ENCODE results near the gene ZC3HAV1. TPM values are rescaled to one million over a fixed set of nuclear protein-coding genes. Genes with fewer than 3 reads are reported as not detected.
"Not testable (repeated sequence)": the region's sequence is repeated elsewhere in the genome, so short reads cannot be mapped to it uniquely, and the experiment has no call there.

ZC3HAV1 gene
- total RNA-seq = 8.0 TPM
- long read RNA-seq = 0 reads

- intact Hi-C loops (cut with DNase I) = no loop called here
- peak; percentile 96 for ATAC-seq
Measured at GRCh38 chr7:139109188-139109982, at the start of gene ZC3HAV1. Gene ZC3HAV1, minus strand, starts transcription at chr7:139109720. Its CDS starts 389 bp downstream, at chr7:139109331.

GRCh38 chr7:139153832-139154231 lies 44.3 kb upstream of the ZC3HAV1 start:
- no peak for ATAC-seq
- intact Hi-C loops (cut with DNase I) = no loop called here
- no peak for DNase-seq (ENCODE audit: missing footprints)

More at GRCh38 chr7:139109188-139109982, at the start of gene ZC3HAV1:
- peak; percentile 95 for DNase-seq (ENCODE audit: missing footprints)

GRCh38 chr7:139152149-139152548 lies 42.6 kb upstream of the ZC3HAV1 start:
- ATAC-seq = no peak
- no peak for DNase-seq (ENCODE audit: missing footprints)
- intact Hi-C loops (cut with DNase I) = no loop called here

- ATAC-seq = no peak
- intact Hi-C loops (cut with DNase I) = no loop called here
- DNase-seq (ENCODE audit: missing footprints) = no peak
Measured at GRCh38 chr7:139139150-139139549, 29.6 kb upstream of the ZC3HAV1 start.

- intact Hi-C loops (cut with DNase I) = no loop called here
- peak; percentile 96 for DNase-seq (ENCODE audit: missing footprints)
- ATAC-seq = peak; percentile 98
Measured at GRCh38 chr7:139133335-139134139, 24.0 kb upstream of the ZC3HAV1 start.

- no peak for DNase-seq (ENCODE audit: missing footprints)
- ATAC-seq = no peak
- intact Hi-C loops (cut with DNase I) = no loop called here
Measured at GRCh38 chr7:139132887-139133286, 23.4 kb upstream of the ZC3HAV1 start.

GRCh38 chr7:139131601-139132041 lies 22.1 kb upstream of the ZC3HAV1 start:
- intact Hi-C loops (cut with DNase I) = no loop called here
- ATAC-seq = no peak
- no peak for DNase-seq (ENCODE audit: missing footprints)

- intact Hi-C loops (cut with DNase I); DNase-seq (ENCODE audit: missing footprints); ATAC-seq: not testable (repeated sequence)
Measured at GRCh38 chr7:139129814-139130213, 20.3 kb upstream of the ZC3HAV1 start.

GRCh38 chr7:139127648-139128047 lies 18.1 kb upstream of the ZC3HAV1 start:
- DNase-seq (ENCODE audit: missing footprints) (no peak), ATAC-seq (no peak)
- intact Hi-C loops (cut with DNase I) = no loop called here

GRCh38 chr7:139125657-139126056 lies 16.1 kb upstream of the ZC3HAV1 start:
- DNase-seq (ENCODE audit: missing footprints) (no peak), ATAC-seq (no peak)
- intact Hi-C loops (cut with DNase I) = no loop called here

- intact Hi-C loops (cut with DNase I); ATAC-seq; DNase-seq (ENCODE audit: missing footprints): not testable (repeated sequence)
Measured at GRCh38 chr7:139124995-139125394, 15.5 kb upstream of the ZC3HAV1 start.

GRCh38 chr7:139124084-139124914 lies 14.8 kb upstream of the ZC3HAV1 start:
- intact Hi-C loops (cut with DNase I) = no loop called here
- ATAC-seq (no peak), DNase-seq (ENCODE audit: missing footprints) (no peak)

- ATAC-seq (no peak), DNase-seq (ENCODE audit: missing footprints) (no peak)
- intact Hi-C loops (cut with DNase I) = no loop called here
Measured at GRCh38 chr7:139119486-139119849, 9.9 kb upstream of the ZC3HAV1 start.

- intact Hi-C loops (cut with DNase I) = no loop called here
- no peak for DNase-seq (ENCODE audit: missing footprints)
- ATAC-seq = no peak
Measured at GRCh38 chr7:139118805-139119485, 9.4 kb upstream of the ZC3HAV1 start.

- intact Hi-C loops (cut with DNase I) = no loop called here
- no peak for ATAC-seq
Measured at GRCh38 chr7:139118234-139118804, 8.8 kb upstream of the ZC3HAV1 start.

GRCh38 chr7:139117599-139118233 lies 8.2 kb upstream of the ZC3HAV1 start:
- no peak for ATAC-seq

More at GRCh38 chr7:139118234-139118804, 8.8 kb upstream of the ZC3HAV1 start:
- no peak for DNase-seq (ENCODE audit: missing footprints)

GRCh38 chr7:139116999-139117398 lies 7.5 kb upstream of the ZC3HAV1 start:
- ATAC-seq (no peak), DNase-seq (ENCODE audit: missing footprints) (no peak)
- intact Hi-C loops (cut with DNase I) = no loop called here

More at GRCh38 chr7:139117599-139118233, 8.2 kb upstream of the ZC3HAV1 start:
- no peak for DNase-seq (ENCODE audit: missing footprints)
- intact Hi-C loops (cut with DNase I) = no loop called here

- intact Hi-C loops (cut with DNase I) = no loop called here
- DNase-seq (ENCODE audit: missing footprints) = no peak
- no peak for ATAC-seq
Measured at GRCh38 chr7:139115104-139115503, 5.6 kb upstream of the ZC3HAV1 start.

Measured in Right ventricle myocardium inferior (tissue), 1 donor.